T-helper 1 cell treated with Interleukin-12 subunit alpha and Interleukin-12 subunit beta and Interleukin-4 antibody, amounts not matched to agents 30 ng/mL and 1 ng/mL, for 36 hours (primary cell): ENCODE measurements around the gene HHAT. TPM values are rescaled to one million over a fixed set of nuclear protein-coding genes. Genes with fewer than 3 reads are reported as not detected.

Experiments used
- intact Hi-C: fragments of 100-400 bp; cut with micrococcal nuclease; formaldehyde crosslinking; loops from one replicate; pipeline ENCODE4 v1.15.1; 2024
- total RNA-seq: library from RNA; stranded (reverse); gene quantifications from 2 replicates; pipeline ENCODE4 v1.2.3, GENCODE V29; 2022

HHAT gene
- total RNA-seq, result 0.98 and 1.1 TPM in 2 replicates

DNA sequence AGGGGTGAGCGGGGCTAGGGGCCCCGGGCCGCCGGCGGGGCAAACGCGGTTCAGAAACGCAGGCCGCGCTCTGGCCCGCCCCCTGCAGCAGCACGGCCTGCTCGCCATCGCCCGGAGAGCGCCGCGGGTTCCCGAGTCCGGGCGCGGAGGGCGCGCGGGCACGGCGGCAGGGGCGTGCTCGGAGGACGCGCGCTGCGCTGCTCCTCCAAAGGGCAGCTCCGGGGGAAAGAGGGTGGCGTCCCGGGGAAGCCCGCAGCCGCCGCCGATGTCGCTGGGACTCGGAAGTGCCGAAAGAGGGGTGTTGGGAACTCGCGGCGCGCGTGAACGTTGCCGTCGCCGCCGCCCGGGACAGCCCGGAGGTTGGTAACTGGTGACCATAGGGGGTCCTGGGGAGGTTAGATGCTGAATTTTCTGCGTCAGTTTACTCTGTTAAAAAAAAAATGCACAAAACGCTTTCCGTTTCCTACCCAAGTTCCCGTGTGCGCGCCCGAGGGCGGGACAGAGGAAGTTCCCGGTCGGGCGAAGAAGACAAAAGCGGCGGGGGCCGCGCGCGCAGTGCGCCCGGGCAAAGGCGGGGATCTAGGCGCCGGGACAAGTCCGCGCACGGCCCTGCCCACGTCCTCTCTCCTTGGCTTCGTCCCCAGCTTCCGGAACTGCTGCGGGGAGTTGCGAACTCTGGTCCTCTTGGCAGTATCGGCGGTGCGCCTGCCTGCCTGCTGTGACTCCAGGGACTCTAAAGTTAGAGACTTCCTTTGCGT, at the start of gene HHAT:
Gene HHAT, plus strand, starts transcription at position 157 of the 758 bp plus-strand sequence. CDS start 20,074 bp downstream, outside the sequence.
- intact Hi-C loops, result loop anchor here (1.0 to 2.0 kb wide), 4 partner anchors 11 to 544 kb away; partner anchors contain the start of gene C1orf74

DNA sequence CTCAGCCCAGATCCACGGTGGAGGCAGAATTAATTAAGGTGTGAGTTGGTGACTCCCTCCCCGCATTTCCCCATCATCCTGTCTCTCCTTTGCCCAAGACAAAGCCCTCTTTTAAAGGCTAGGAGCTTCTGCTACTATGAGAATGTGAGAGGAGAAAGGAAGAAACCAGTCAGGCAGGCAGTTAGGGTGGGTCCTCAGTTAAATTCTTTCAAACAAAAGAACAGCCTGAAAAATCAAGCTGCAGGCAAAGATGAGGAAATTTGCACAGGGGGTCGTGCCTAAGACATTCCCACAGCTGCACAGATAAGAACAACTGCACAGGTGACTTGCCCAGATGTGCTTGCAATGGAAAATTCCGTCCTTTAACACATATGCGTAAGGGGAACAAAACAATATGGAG, 48.5 kb upstream of the HHAT start:
- intact Hi-C loops, result no loop called here

DNA sequence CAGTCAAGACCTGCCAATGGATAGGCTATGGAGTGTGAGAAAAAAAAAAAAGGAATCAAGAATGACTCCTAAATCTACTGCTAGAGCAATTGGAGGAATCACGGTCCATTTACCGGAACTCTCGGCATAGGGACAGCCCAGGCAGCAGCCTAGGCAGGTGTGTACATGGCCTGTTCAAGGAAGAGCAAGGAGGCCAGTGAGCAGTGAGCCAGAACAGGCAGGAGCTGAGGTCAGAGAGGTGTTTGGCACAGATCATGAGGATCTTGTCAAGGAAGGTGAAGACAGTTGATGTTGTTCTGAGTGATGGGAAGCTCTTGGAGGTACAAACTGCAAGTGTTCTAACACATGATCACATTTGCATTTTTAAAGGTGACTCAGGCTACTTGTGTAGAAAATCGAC, 40.6 kb upstream of the HHAT start:
- intact Hi-C loops, result no loop called here

DNA sequence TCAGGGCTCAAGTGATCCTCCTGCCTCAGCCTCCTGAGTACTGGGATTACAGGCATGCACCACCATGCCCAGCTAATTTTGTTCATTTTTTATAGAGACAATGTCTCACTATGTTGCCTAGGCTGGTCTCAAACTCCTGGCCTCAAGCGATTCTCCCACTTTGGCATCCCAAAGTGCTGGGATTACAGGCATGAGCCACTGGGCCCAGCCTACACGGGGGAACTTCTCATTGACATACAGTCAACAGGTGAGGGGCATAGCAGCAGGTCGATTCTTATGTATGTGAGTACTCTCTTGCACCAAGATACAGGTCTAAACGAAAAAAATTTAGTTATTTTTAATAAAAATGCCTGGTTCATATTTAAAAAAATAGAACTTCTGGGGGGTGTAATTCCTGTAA, 39.5 kb upstream of the HHAT start:
- intact Hi-C loops, result no loop called here

DNA sequence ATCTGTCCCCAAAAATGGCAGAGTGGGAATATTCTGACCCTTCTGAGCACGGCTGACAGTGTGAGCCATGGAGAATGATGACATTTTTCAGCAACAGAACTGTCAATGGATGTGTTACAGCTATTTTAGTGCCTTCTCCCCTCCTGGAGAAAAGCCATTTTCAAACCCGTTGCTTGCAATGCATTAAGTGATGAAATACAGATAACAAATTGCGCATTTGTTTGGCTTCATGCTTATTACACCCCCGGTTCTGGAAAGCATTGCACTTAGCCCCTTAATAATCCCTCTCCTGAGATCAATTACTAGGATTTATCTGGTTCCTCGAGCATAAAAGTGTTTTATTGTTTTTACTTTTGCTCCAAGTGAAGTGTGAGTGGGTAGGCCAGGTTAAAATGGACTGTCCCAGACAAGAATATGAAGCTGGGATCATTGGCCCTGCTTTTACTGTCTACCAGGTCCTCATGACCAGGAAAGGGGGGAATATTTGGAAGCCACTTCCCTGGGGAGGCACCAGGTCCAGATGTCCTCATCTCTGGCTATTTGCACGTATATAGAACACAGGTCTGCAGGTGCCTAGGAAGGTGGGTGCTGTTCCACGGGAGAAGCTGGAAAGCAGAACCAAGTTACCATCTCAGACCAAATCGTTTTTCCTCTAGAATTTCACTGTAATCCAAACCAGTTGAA, 37.5 kb upstream of the HHAT start:
- intact Hi-C loops, result no loop called here

DNA sequence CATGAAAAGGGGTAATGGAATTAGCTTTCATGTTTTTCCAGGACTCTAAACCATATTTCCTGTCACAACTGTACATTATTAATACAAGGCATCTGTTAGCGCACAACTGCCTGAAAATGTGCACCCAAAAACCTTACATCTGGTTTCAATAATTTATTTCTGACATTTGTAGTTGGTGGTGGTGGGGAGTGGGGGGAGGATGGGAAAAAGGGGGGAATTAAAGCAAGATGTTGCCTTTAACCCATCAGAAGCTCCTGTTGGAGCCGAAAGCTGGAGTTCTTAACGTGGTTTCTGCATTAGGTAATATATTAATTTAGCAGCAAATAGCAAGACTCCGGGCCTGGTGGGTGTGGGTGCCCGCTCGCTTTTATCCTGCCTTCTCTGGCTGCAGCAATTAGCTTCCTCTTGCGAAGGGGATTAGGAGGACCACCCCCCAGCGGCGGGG, 36.9 kb upstream of the HHAT start:
- intact Hi-C loops, result no loop called here

DNA sequence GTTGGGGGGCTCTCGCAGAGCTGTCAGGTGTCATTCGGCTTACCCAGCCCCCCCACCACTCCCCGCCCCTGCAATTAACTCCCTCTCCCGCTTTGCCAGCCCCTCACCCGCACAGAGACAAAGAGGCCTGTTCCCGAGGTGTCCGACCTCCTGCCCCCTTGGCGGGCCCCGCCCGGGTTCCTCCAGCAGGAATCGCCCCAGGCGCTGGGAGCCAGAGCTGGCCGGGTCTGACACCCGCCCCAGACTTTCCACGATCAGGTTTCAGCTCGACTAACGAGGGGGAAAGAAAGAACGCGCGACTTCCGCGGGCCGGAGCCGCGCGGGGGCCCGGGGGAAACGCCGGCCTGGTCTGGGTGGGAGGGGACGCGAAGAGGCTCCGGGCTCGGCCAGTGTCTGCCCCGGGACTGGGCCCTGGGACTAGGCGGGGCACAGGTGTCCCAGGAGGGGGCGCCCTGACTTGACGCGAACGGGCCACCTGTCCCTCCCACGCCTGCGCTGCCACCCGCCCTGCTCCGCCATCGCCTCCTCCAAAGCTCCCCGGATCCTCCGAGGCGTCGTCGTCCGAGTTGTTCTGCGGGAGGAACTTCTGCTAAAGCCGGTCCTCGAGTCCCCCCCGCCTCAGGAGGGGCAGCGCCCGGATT, 36.4 kb upstream of the HHAT start:
- intact Hi-C loops, result no loop called here

DNA sequence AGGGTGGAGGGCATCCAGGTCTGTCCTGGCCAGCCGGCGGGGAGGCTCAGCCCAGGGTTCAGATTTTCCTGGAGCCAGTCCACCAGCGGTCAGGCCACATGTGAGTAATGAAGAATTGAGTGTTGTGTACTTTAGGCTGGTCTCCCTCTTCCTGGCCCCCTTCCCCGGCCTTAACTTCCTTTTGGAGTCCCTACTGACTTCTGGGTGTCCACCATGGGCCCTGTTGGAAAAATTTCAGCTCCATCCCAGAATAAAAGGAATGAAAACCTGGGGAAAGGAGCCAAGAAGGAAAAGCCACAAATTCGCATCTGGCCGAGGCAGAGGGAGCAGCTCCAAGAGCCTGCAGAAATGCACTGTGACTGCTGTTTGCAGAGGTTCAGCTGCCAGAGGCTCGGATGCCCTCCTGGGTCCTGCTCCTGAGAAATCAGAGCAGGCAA, 35.5 kb upstream of the HHAT start:
- intact Hi-C loops, result no loop called here

DNA sequence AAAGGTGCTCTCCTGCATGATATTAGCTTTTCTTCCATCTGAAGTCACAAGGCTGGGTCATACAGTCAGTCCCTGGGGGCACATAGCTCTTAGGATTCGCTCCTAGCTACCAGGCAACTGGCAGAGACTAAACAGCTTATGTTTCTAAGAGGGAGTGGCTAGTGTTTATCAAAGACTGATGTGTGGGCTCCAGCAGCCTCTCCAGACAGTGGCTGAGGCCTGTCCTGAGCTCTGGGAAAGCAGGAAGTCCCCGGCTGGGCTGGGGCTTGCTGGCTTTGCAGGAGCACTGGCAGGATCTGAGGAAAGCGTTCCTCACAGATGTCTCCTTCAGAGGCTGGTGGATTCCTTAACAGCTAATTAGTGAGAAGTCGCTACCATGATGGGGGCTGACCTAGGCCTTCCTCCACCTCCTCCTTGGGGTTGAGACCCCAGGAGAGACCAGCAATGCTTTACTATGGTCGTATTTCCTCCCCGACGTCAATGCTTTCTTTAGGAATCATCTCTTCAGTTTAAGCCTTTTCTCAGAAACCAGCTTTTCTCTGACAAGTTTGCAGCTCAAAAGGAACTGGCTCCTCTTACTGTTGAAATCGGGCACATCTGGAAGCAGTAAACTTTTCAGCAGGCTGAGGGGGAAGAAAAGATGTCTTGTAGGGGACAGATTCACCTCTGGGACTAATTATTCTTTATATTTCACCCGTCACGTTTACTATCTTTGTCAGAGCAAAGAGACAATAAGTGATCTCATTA, 33.5 kb upstream of the HHAT start:
- intact Hi-C loops, result no loop called here

DNA sequence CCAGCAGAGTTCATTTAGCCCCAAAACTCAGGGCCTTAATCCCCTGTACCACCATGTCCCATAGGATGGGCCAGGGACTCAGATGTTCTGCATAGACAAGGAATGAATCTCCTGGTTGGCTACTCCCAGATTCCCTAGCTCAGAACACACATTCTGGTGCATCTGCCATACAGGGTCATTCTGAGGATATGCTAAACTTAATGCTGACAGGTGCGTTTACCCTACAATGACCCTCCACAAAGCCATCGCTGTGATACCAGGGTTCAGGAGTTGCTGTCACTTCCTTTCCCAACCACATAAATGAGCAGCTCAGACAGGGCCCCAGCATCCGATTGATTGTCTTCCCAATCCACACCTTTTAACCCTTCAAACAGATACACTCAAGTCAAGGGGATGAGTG, 32.0 kb upstream of the HHAT start:
- intact Hi-C loops, result no loop called here

DNA sequence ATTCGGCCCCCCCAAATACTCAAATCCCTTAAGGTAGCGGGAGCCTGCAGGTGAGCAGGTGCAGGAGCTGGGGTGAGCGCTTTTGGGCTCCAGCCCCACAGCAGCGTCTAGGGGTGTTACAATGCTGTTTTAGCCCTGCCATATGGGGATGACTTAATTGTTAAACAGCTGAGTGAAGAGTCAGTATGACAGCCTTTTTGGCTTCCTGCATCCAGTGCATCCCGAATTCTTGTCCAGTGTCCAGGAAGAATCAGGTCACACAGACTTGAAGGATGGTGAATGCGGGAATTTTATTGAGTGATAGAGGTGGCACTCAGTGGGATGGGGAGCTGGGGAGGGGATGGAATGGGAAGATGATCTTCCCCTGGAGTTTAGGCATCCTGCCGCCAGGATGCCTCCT, 30.4 kb upstream of the HHAT start:
- intact Hi-C loops, result no loop called here

DNA sequence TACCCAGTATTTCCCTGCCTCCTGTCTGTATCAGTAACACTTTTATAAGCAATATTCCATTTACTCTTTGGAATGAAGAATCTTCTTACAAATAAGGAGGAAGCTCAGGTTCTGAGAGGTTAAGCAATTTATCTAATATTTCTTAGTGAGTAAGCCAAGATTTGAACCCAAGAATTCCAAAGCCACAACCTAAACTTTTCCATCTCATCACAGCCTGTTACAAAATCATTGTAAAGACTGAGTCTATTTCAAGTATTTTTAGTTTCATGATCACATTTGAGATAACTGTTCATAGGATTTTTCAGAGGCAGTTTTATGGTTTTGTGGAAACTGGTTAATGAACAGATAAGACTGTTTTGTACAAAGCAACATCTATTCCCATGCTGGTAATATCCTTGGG, 29.8 kb upstream of the HHAT start:
- intact Hi-C loops, result no loop called here

DNA sequence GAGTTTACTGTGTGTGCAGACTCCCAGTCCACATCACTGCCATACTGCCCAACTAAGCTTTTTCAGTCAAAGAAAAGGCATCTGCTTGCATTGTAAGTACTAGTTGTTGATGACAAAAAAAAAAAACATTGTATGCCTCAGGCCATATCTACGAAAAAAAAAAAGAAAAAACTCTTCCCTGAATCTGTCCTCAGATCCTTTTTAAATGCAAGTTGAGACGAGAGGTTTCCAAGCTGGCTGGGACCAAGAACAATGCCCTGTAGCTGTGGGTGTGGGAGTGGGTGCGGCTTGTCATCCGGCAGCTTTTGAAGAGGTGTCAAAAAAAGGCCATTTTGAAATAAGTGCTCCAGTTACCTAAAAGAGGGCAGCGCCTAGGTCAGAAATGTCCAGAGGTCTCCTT, 29.2 kb upstream of the HHAT start:
- intact Hi-C loops, result no loop called here

DNA sequence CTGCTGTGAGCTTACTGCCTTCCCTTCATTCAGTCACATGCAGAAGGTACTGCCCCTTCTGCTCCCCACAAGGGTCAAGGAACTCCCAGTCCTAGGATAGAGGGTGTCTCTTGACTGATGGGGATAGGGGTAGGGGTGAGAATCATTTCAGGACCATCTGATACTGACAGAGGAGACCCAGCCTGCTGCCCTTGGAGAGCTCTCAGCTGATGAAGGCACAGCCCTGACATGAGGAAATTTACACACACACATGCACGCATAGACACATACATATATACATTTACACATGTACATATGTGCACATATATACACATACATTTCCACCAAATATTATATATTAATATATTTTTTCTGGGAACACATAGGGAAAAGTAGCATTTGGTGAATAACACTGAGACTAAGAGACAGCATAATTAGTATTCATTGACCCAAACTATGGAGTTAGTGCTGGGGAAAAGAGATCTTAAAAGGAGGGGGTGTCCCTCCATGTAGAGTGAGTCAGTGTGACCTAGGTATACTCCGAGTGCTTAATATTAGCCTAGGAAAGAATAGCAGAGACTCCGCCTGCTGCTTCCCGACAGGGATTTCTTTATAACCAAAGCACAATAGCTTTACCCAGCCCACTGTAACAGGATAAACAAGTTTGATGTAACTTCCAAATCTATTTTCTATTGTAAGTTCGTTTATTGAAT, 27.6 kb upstream of the HHAT start:
- intact Hi-C loops, result no loop called here

DNA sequence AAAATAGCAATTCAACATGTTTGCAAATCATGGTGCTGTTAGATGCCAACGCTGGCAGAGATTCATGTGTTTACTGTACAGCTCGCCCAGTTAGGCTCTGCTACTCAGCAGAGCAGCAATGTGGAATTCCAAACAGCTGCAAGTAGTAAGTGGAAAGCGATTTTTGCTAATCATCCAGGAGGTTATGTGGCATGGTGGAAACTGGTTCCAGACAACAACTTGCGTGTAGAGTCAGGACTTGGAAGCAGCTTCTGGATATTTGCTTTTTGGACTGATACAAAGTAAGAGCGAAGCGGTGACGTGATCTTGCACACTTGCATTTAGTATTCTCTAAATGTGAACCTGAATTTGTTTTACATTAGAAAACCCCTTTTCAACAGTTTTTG, 27.1 kb upstream of the HHAT start:
- intact Hi-C loops, result no loop called here

DNA sequence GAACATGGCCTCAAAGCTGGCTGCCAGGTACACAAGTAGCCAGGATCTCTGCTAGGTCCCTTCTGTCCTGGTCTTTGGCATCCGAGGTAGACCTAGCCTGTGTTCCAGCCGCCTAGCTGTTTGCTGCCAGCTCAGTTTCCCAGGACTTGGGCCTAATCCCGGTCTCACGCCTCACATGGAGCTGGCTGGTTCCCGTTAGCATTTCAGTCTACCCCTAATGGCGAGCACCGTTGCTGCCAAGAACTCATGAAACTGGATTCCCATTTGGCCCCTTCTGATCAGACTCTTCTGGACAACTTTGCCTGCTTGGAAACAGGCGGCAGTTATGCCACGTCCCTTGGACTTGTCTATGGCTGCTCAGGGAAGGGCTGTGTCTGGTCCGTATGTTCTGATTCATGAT, 26.2 kb upstream of the HHAT start:
- intact Hi-C loops, result no loop called here

DNA sequence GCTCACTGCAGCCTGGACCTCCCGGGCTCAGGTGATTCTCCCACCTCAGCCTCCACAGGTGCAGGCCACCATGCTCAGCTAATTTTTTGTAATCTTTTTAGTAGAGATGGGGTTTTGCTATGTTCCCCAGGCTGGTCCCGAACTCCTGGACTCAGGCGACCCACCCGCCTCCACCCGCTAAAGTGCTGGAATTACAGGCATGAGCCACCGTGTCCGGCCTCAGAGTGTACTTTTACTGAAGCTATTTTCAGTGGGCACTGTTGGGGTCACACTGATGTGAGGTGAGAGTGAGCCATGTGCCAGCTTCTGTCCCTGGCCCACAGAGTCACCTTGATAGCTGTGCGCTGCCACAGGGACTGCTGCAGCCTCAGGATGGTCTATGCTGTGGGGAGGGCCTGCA, 25.3 kb upstream of the HHAT start:
- intact Hi-C loops, result no loop called here

DNA sequence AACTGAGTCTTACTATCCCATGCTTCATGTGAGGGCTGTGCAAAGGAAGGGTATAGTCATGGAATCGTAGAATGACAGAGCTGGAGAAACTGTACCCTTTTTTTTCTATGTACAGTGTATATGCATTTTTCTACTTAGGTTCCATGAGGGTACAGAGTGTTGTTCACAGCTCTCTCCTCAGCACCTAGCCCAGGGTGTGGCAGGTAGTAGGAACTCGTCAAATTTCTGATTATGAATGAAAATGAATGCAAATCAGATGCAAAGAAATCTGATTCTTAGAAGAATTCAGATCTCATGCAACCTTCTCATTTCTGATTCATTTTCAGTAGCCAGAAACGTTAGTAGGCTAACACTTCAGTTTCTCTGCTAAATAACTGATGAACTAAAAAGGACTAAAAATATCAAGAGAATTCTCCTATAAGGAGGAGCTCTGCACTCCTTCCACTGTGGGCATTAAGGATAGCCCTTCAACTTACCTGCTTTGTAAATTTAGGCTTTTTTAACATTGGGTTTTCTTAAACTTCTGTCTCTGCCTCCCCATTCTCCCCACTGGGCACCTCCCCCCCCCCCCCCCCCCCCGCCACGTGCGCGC, 18.0 kb upstream of the HHAT start:
- intact Hi-C loops, result loop anchor here (1.0 to 10.0 kb wide), 7 partner anchors 19 to 736 kb away; partner anchors contain the start of gene UTP25

DNA sequence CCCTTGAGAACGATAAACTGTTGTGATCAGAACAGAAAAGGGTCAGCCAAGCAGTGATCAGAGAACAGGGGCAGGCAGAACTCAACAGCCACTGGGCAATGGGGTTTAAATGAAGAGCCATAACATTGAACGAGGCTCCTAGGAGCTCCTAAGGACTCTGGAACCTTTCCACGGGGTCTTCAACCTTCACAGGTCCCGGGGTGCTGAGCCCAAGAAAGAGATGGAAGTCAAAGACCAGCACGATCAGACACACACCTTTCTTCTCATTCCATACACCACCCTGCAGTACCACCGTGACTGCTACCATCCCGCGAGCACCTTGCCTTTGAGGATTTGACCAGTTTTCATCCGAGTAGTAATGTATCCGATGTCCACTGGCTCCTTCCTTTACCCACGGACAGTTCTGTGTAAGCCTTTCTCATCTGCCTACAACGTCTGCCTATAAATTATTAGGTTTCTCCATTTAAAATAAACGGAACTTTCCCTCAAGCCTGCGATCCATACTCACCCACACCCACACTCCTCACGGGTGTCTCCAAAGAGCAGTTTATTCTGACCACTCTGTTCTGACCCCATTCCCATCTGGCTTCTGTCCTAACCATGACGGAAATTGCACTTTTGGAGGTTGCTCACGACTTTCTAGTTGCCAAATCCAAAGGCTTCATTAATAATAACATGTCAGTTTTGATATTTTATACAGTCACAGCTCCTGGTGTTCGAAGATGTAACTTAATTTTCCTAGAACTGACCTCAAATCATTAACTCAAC, 16.8 kb upstream of the HHAT start:
- intact Hi-C loops, result loop anchor here (1.0 to 10.0 kb wide), 7 partner anchors 17 to 737 kb away; partner anchors contain the start of gene UTP25
